Activated CD4-positive, CD25-positive, alpha-beta regulatory T cell treated with anti-CD3 and anti-CD28 coated beads, Interleukin-2, amount 50 U/mL, for 24 hours (primary cell): ENCODE results near the gene CCDC3.
"Not testable (repeated sequence)": the region's sequence is repeated elsewhere in the genome, so short reads cannot be mapped to it uniquely, and the experiment has no call there.

ENCODE experiments used
- ATAC-seq, 2 donors: fragments of 150-1000 bp; cut with Tn5 transposase; one replicate each; pipeline ENCODE4 v1.10.0; 2021; ENCODE audit warnings: mild to moderate bottlenecking in 1 of 2, moderate library complexity in 1 of 2

CCDC3 gene

GRCh38 chr10:12876266-12876665 lies 125.2 kb downstream of the CCDC3 start:
- no peak for ATAC-seq

- ATAC-seq: no peak
These were observed 126.4 kb downstream of the CCDC3 start for GRCh38 chr10:12875100-12875499.

GRCh38 chr10:12874501-12874900 lies 127.0 kb downstream of the CCDC3 start:
- no peak for ATAC-seq

- no peak for ATAC-seq
These were observed 128.3 kb downstream of the CCDC3 start for GRCh38 chr10:12873172-12873571.

GRCh38 chr10:12872577-12872976 lies 128.9 kb downstream of the CCDC3 start:
- no peak for ATAC-seq

- ATAC-seq: no peak
These were observed 132.1 kb downstream of the CCDC3 start for GRCh38 chr10:12869427-12869826.

- ATAC-seq: no peak
These were observed 133.3 kb downstream of the CCDC3 start for GRCh38 chr10:12868229-12868628.

- not testable (repeated sequence) for ATAC-seq
These were observed 136.0 kb downstream of the CCDC3 start for GRCh38 chr10:12865515-12865914.

- ATAC-seq: no peak
These were observed 139.1 kb downstream of the CCDC3 start for GRCh38 chr10:12862459-12862858.

- ATAC-seq: no peak
These were observed 146.5 kb downstream of the CCDC3 start for GRCh38 chr10:12854988-12855387.

- no peak for ATAC-seq
These were observed 148.8 kb downstream of the CCDC3 start for GRCh38 chr10:12852687-12853086.

GRCh38 chr10:12849319-12850181 lies 152.0 kb downstream of the CCDC3 start:
- no peak for ATAC-seq

GRCh38 chr10:12848439-12849173 lies 152.9 kb downstream of the CCDC3 start:
- ATAC-seq: no peak

GRCh38 chr10:12847361-12847975 lies 154.0 kb downstream of the CCDC3 start:
- no peak for ATAC-seq

GRCh38 chr10:12846718-12847117 lies 154.8 kb downstream of the CCDC3 start:
- ATAC-seq: no peak
